ENCODE measurements around the gene ABO.
A peak's percentile ranks its signal among the peaks of the same experiment; 100 is the strongest.

ABO gene

GRCh38 chr9:133261103-133261752 lies 13.8 kb downstream of the ABO start:
- Histone ChIP-seq H3K27ac (ENCODE audit: low read length) (no peak overlapping the region), H3K4me3 (ENCODE audit: low read depth in 1 of 2, low read length in 2 of 2) (no peak overlapping the region), H3K27me3 (ENCODE audit: low read depth, low read length) (no peaks in the 10 kb centered on the region), H3K9me3 (ENCODE audit: control insufficient read depth in 1 of 2, low read length in 2 of 2) (no peaks in the 10 kb centered on the region), H3K4me1 (ENCODE audit: control insufficient read depth in 1 of 2, insufficient read depth in 2 of 2, low read length in 2 of 2) (no peaks in the 10 kb centered on the region), H3K36me3 (ENCODE audit: control insufficient read depth in 1 of 2, insufficient read depth in 2 of 2, low read length in 2 of 2) (no peaks in the 10 kb centered on the region)

GRCh38 chr9:133260334-133261102 lies 14.5 kb downstream of the ABO start:
- no peak overlapping the region for H3K27ac ChIP-seq (ENCODE audit: low read length)
- H3K36me3 ChIP-seq (ENCODE audit: control insufficient read depth in 1 of 2, insufficient read depth in 2 of 2, low read length in 2 of 2), result no peaks in the 10 kb centered on the region
- H3K27me3 ChIP-seq (ENCODE audit: low read depth, low read length), result no peaks in the 10 kb centered on the region
- no peaks in the 10 kb centered on the region for H3K9me3 ChIP-seq (ENCODE audit: control insufficient read depth in 1 of 2, low read length in 2 of 2)
- no peak overlapping the region for H3K4me3 ChIP-seq (ENCODE audit: low read depth in 1 of 2, low read length in 2 of 2)
- no peaks in the 10 kb centered on the region for H3K4me1 ChIP-seq (ENCODE audit: control insufficient read depth in 1 of 2, insufficient read depth in 2 of 2, low read length in 2 of 2)

GRCh38 chr9:133258061-133259015 lies 16.7 kb downstream of the ABO start:
- no peak overlapping the region for H3K4me3 ChIP-seq (ENCODE audit: low read depth in 1 of 2, low read length in 2 of 2)
- no peaks in the 10 kb centered on the region for H3K27me3 ChIP-seq (ENCODE audit: low read depth, low read length)
- no peak overlapping the region for H3K27ac ChIP-seq (ENCODE audit: low read length)
- H3K4me1 ChIP-seq (ENCODE audit: control insufficient read depth in 1 of 2, insufficient read depth in 2 of 2, low read length in 2 of 2), result no peaks in the 10 kb centered on the region
- H3K9me3 ChIP-seq (ENCODE audit: control insufficient read depth in 1 of 2, low read length in 2 of 2), result peaks cover 0 to 4% of the 10 kb centered on the region in 2 donors
- H3K36me3 ChIP-seq (ENCODE audit: control insufficient read depth in 1 of 2, insufficient read depth in 2 of 2, low read length in 2 of 2), result no peaks in the 10 kb centered on the region

- H3K27me3 ChIP-seq (ENCODE audit: low read depth, low read length), result no peaks in the 10 kb centered on the region
- no peaks in the 10 kb centered on the region for H3K36me3 ChIP-seq (ENCODE audit: control insufficient read depth in 1 of 2, insufficient read depth in 2 of 2, low read length in 2 of 2)
- H3K4me1 ChIP-seq (ENCODE audit: control insufficient read depth in 1 of 2, insufficient read depth in 2 of 2, low read length in 2 of 2), result peaks cover 0 to 6% of the 10 kb centered on the region in 2 donors
- H3K4me3 ChIP-seq (ENCODE audit: low read depth in 1 of 2, low read length in 2 of 2), result no peak overlapping the region
- H3K27ac ChIP-seq (ENCODE audit: low read length), result no peak overlapping the region
- peaks cover 0 to 4% of the 10 kb centered on the region in 2 donors for H3K9me3 ChIP-seq (ENCODE audit: control insufficient read depth in 1 of 2, low read length in 2 of 2)
These were observed 17.5 kb downstream of the ABO start for GRCh38 chr9:133257465-133257956.

- Histone ChIP-seq H3K4me3 (ENCODE audit: low read depth in 1 of 2, low read length in 2 of 2) (no peak overlapping the region), H3K36me3 (ENCODE audit: control insufficient read depth in 1 of 2, insufficient read depth in 2 of 2, low read length in 2 of 2) (no peaks in the 10 kb centered on the region), H3K27me3 (ENCODE audit: low read depth, low read length) (no peaks in the 10 kb centered on the region), H3K9me3 (ENCODE audit: control insufficient read depth in 1 of 2, low read length in 2 of 2) (peaks cover 0 to 4% of the 10 kb centered on the region in 2 donors), H3K27ac (ENCODE audit: low read length) (no peak overlapping the region), H3K4me1 (ENCODE audit: control insufficient read depth in 1 of 2, insufficient read depth in 2 of 2, low read length in 2 of 2) (peaks cover 0 to 6% of the 10 kb centered on the region in 2 donors)
These were observed 18.3 kb downstream of the ABO start for GRCh38 chr9:133256686-133257091.

GRCh38 chr9:133256136-133256461 lies 18.9 kb downstream of the ABO start:
- H3K9me3 ChIP-seq (ENCODE audit: control insufficient read depth in 1 of 2, low read length in 2 of 2), result peaks cover 0 to 4% of the 10 kb centered on the region in 2 donors
- no peak overlapping the region for H3K4me3 ChIP-seq (ENCODE audit: low read depth in 1 of 2, low read length in 2 of 2)
- no peak overlapping the region for H3K27ac ChIP-seq (ENCODE audit: low read length)
- H3K36me3 ChIP-seq (ENCODE audit: control insufficient read depth in 1 of 2, insufficient read depth in 2 of 2, low read length in 2 of 2), result no peaks in the 10 kb centered on the region
- no peaks in the 10 kb centered on the region for H3K27me3 ChIP-seq (ENCODE audit: low read depth, low read length)
- peaks cover 0 to 6% of the 10 kb centered on the region in 2 donors for H3K4me1 ChIP-seq (ENCODE audit: control insufficient read depth in 1 of 2, insufficient read depth in 2 of 2, low read length in 2 of 2)

- no peaks in the 10 kb centered on the region for H3K27me3 ChIP-seq (ENCODE audit: low read depth, low read length)
- H3K4me3 ChIP-seq (ENCODE audit: low read depth in 1 of 2, low read length in 2 of 2), result no peak overlapping the region
- no peak overlapping the region for H3K27ac ChIP-seq (ENCODE audit: low read length)
- peaks cover 0 to 4% of the 10 kb centered on the region in 2 donors for H3K9me3 ChIP-seq (ENCODE audit: control insufficient read depth in 1 of 2, low read length in 2 of 2)
- peaks cover 0 to 6% of the 10 kb centered on the region in 2 donors for H3K4me1 ChIP-seq (ENCODE audit: control insufficient read depth in 1 of 2, insufficient read depth in 2 of 2, low read length in 2 of 2)
- H3K36me3 ChIP-seq (ENCODE audit: control insufficient read depth in 1 of 2, insufficient read depth in 2 of 2, low read length in 2 of 2), result no peaks in the 10 kb centered on the region
These were observed 19.4 kb downstream of the ABO start for GRCh38 chr9:133255371-133256135.

GRCh38 chr9:133254471-133254870 lies 20.5 kb downstream of the ABO start:
- Histone ChIP-seq H3K36me3 (ENCODE audit: control insufficient read depth in 1 of 2, insufficient read depth in 2 of 2, low read length in 2 of 2) (no peaks in the 10 kb centered on the region), H3K27me3 (ENCODE audit: low read depth, low read length) (no peaks in the 10 kb centered on the region), H3K9me3 (ENCODE audit: control insufficient read depth in 1 of 2, low read length in 2 of 2) (peaks cover 0 to 4% of the 10 kb centered on the region in 2 donors), H3K4me3 (ENCODE audit: low read depth in 1 of 2, low read length in 2 of 2) (no peak overlapping the region), H3K4me1 (ENCODE audit: control insufficient read depth in 1 of 2, insufficient read depth in 2 of 2, low read length in 2 of 2) (peaks cover 0 to 6% of the 10 kb centered on the region in 2 donors), H3K27ac (ENCODE audit: low read length) (no peak overlapping the region)

- Histone ChIP-seq H3K4me1 (ENCODE audit: control insufficient read depth in 1 of 2, insufficient read depth in 2 of 2, low read length in 2 of 2) (peaks cover 0 to 6% of the 10 kb centered on the region in 2 donors), H3K4me3 (ENCODE audit: low read depth in 1 of 2, low read length in 2 of 2) (peak overlapping the region in 1 of 2 donors; percentile 18), H3K27ac (ENCODE audit: low read length) (peak overlapping the region; percentile 68), H3K9me3 (ENCODE audit: control insufficient read depth in 1 of 2, low read length in 2 of 2) (peaks cover 0 to 4% of the 10 kb centered on the region in 2 donors), H3K36me3 (ENCODE audit: control insufficient read depth in 1 of 2, insufficient read depth in 2 of 2, low read length in 2 of 2) (no peaks in the 10 kb centered on the region), H3K27me3 (ENCODE audit: low read depth, low read length) (no peaks in the 10 kb centered on the region)
These were observed 21.7 kb downstream of the ABO start for GRCh38 chr9:133253268-133253667.

GRCh38 chr9:133252301-133253020 lies 22.5 kb downstream of the ABO start:
- Histone ChIP-seq H3K27me3 (ENCODE audit: low read depth, low read length) (no peaks in the 10 kb centered on the region), H3K36me3 (ENCODE audit: control insufficient read depth in 1 of 2, insufficient read depth in 2 of 2, low read length in 2 of 2) (no peaks in the 10 kb centered on the region), H3K4me3 (ENCODE audit: low read depth in 1 of 2, low read length in 2 of 2) (peak overlapping the region in 1 of 2 donors; percentile 18), H3K9me3 (ENCODE audit: control insufficient read depth in 1 of 2, low read length in 2 of 2) (peaks cover 0 to 4% of the 10 kb centered on the region in 2 donors), H3K4me1 (ENCODE audit: control insufficient read depth in 1 of 2, insufficient read depth in 2 of 2, low read length in 2 of 2) (peaks cover 0 to 6% of the 10 kb centered on the region in 2 donors), H3K27ac (ENCODE audit: low read length) (peak overlapping the region; percentile 68)
